Neural progenitor cell (in vitro differentiated cells): ENCODE measurements around the gene FRYL. TPM values are rescaled to one million over a fixed set of nuclear protein-coding genes. Genes with fewer than 3 reads are reported as not detected.
"Not testable (repeated sequence)": the region's sequence is repeated elsewhere in the genome, so short reads cannot be mapped to it uniquely, and the experiment has no call there.

Experiments used
- DNase-seq: peaks from one replicate; pipeline ENCODE4 v3.0.0-alpha.2; 2016; ENCODE audit warnings: low spot score
- H2AFZ ChIP-seq: fragments of 200-600 bp; sonication (generic); replicated peaks from 2 replicates; pipeline ENCODE4 v1.6.1; 2016; ENCODE audit warnings: antibody characterized with exemption
- H3F3A ChIP-seq: fragments of 200-600 bp; sonication (generic); 2 replicates; pipeline ENCODE4 v1.6.1; 2016; ENCODE audit warnings: antibody characterized with exemption, low read depth
- H3K27ac ChIP-seq: fragments of 200-600 bp; sonication (generic); 2 replicates; pipeline ENCODE4 v1.5.1; 2016; ENCODE audit warnings: mild to moderate bottlenecking
- H3K27me3 ChIP-seq: fragments of 200-600 bp; sonication (generic); 2 replicates; pipeline ENCODE4 v1.6.1; 2016; ENCODE audit warnings: mild to moderate bottlenecking, moderate library complexity
- H3K36me3 ChIP-seq: fragments of 200-600 bp; sonication (generic); 2 replicates; pipeline ENCODE4 v1.5.1; 2016
- H3K4me1 ChIP-seq: fragments of 200-600 bp; sonication (generic); 2 replicates; pipeline ENCODE4 v1.6.1; 2016; ENCODE audit warnings: mixed run types
- H3K4me2 ChIP-seq: fragments of 200-600 bp; sonication (generic); 2 replicates; pipeline ENCODE4 v1.6.1; 2016
- H3K4me3 ChIP-seq: fragments of 200-600 bp; sonication (generic); 2 replicates; pipeline ENCODE4 v1.5.1; 2016
- H3K79me2 ChIP-seq: fragments of 200-600 bp; sonication (generic); 2 replicates; pipeline ENCODE4 v1.6.1; 2016; ENCODE audit warnings: low read depth
- H3K9ac ChIP-seq: fragments of 200-600 bp; sonication (generic); 2 replicates; pipeline ENCODE4 v1.6.1; 2016
- H3K9me3 ChIP-seq: fragments of 200-600 bp; sonication (generic); 2 replicates; pipeline ENCODE4 v1.5.1; 2016; ENCODE audit warnings: low read depth
- H4K20me1 ChIP-seq: fragments of 200-600 bp; sonication (generic); 2 replicates; pipeline ENCODE4 v1.6.1; 2016; ENCODE audit warnings: low read depth
- H3K27ac Mint-ChIP-seq: 3 replicates; pipeline ENCODE4 v1.8.0; 2021; ENCODE audit warnings: mixed read lengths
- H3K27me3 Mint-ChIP-seq: 2 replicates; pipeline ENCODE4 v1.8.0; 2022; ENCODE audit warnings: low read depth, mild to moderate bottlenecking, inconsistent platforms, moderate library complexity, mixed read lengths; ENCODE audit not compliant: insufficient read depth
- H3K36me3 Mint-ChIP-seq: 3 replicates; pipeline ENCODE4 v1.8.0; 2021; ENCODE audit warnings: mixed read lengths
- H3K4me1 Mint-ChIP-seq: 3 replicates; pipeline ENCODE4 v1.8.0; 2021; ENCODE audit warnings: mixed read lengths
- H3K4me3 Mint-ChIP-seq: 3 replicates; pipeline ENCODE4 v1.8.0; 2021; ENCODE audit warnings: mild to moderate bottlenecking, moderate library complexity, mixed read lengths
- H3K9me3 Mint-ChIP-seq: 3 replicates; pipeline ENCODE4 v1.8.0; 2020; ENCODE audit warnings: mixed read lengths
- CTCF ChIP-seq: fragments of 200-600 bp; sonication (generic); IDR thresholded peaks from 2 replicates; pipeline ENCODE4 v1.5.1; 2017; ENCODE audit warnings: antibody characterized with exemption, mild to moderate bottlenecking
- EZH2 ChIP-seq: fragments of 200-600 bp; sonication (generic); IDR thresholded peaks from 2 replicates; pipeline ENCODE4 v1.6.1; 2017; ENCODE audit warnings: antibody characterized with exemption, mild to moderate bottlenecking, moderate library complexity
- EZH2phosphoT487 ChIP-seq: fragments of 200-600 bp; sonication (generic); IDR thresholded peaks from 2 replicates; pipeline ENCODE4 v1.6.1; 2017; ENCODE audit warnings: antibody characterized with exemption
- total RNA-seq: library from RNA; depleted of rRNA; stranded (reverse); fragments of >200 nt; gene quantifications from 2 replicates; pipeline ENCODE4 v1.2.3, GENCODE V29; 2015; ENCODE audit warnings: low replicate concordance

FRYL gene
- total RNA-seq, 1 donor from 2014 or later, result 70.5 TPM

GRCh38 chr4:48804584-48805301 is 24.7 kb upstream of the FRYL start:
- H3K27ac Mint-ChIP-seq, result no peak overlapping the region
- no peak for TF ChIP-seq CTCF
- no peak for TF ChIP-seq EZH2
- no peak for TF ChIP-seq EZH2phosphoT487
- H3K4me3 ChIP-seq, result no peak overlapping the region
- no peak overlapping the region for H3K27ac ChIP-seq
- no peak for DNase-seq
- H3K9me3 ChIP-seq, result no peaks in the 10 kb centered on the region
- no peak overlapping the region for H3K9ac ChIP-seq
- no peaks in the 10 kb centered on the region for H4K20me1 ChIP-seq
- H3K9me3 Mint-ChIP-seq, result peaks cover 6% of the 10 kb centered on the region
- H3K36me3 Mint-ChIP-seq, result no peaks in the 10 kb centered on the region
- H3K4me3 Mint-ChIP-seq, result no peak overlapping the region
- H3F3A ChIP-seq, result no peaks in the 10 kb centered on the region
- no peaks in the 10 kb centered on the region for H3K4me1 Mint-ChIP-seq
- H3K36me3 ChIP-seq, result no peaks in the 10 kb centered on the region
- H3K27me3 ChIP-seq, result no peaks in the 10 kb centered on the region
- no peaks in the 10 kb centered on the region for H3K4me1 ChIP-seq
- H2AFZ ChIP-seq, result peak overlapping the region; percentile 94
- H3K4me2 ChIP-seq, result no peak overlapping the region
- no peaks in the 10 kb centered on the region for H3K79me2 ChIP-seq
- no peaks in the 10 kb centered on the region for H3K27me3 Mint-ChIP-seq

- no peaks in the 10 kb centered on the region for H3K36me3 ChIP-seq
- H2AFZ ChIP-seq, result no peak overlapping the region
- no peaks in the 10 kb centered on the region for H3K4me1 ChIP-seq
- no peak overlapping the region for H3K27ac Mint-ChIP-seq
- TF ChIP-seq EZH2 (no peak), EZH2phosphoT487 (no peak), CTCF (no peak)
- H3K9ac ChIP-seq, result no peak overlapping the region
- no peaks in the 10 kb centered on the region for H4K20me1 ChIP-seq
- no peaks in the 10 kb centered on the region for H3K27me3 Mint-ChIP-seq
- H3K4me2 ChIP-seq, result no peak overlapping the region
- no peak overlapping the region for H3K4me3 ChIP-seq
- no peaks in the 10 kb centered on the region for H3K4me1 Mint-ChIP-seq
- H3K27me3 ChIP-seq, result no peaks in the 10 kb centered on the region
- H3K9me3 ChIP-seq, result no peaks in the 10 kb centered on the region
- H3K4me3 Mint-ChIP-seq, result no peak overlapping the region
- no peaks in the 10 kb centered on the region for H3K36me3 Mint-ChIP-seq
- no peak overlapping the region for H3K27ac ChIP-seq
- no peaks in the 10 kb centered on the region for H3K9me3 Mint-ChIP-seq
- H3K79me2 ChIP-seq, result no peaks in the 10 kb centered on the region
- DNase-seq, result no peak
- H3F3A ChIP-seq, result no peaks in the 10 kb centered on the region
These were observed 21.1 kb upstream of the FRYL start for GRCh38 chr4:48801016-48801715.

GRCh38 chr4:48800155-48800554 is 20.1 kb upstream of the FRYL start:
- H3K4me3 ChIP-seq, H2AFZ ChIP-seq, H3K4me1 Mint-ChIP-seq, H3K36me3 ChIP-seq, H3K4me3 Mint-ChIP-seq, DNase-seq, H3K36me3 Mint-ChIP-seq, H4K20me1 ChIP-seq, H3K4me1 ChIP-seq, H3K9me3 ChIP-seq, H3K27me3 Mint-ChIP-seq, H3K4me2 ChIP-seq, H3K27ac ChIP-seq, H3K9me3 Mint-ChIP-seq, H3K9ac ChIP-seq, H3K79me2 ChIP-seq, H3K27me3 ChIP-seq, H3K27ac Mint-ChIP-seq, H3F3A ChIP-seq: not testable (repeated sequence)

- Histone ChIP-seq H2AFZ (no peak overlapping the region), H3K9me3 (no peaks in the 10 kb centered on the region), H3K4me1 (no peaks in the 10 kb centered on the region), H3K4me3 (no peak overlapping the region), H3K79me2 (no peaks in the 10 kb centered on the region), H3K9ac (no peak overlapping the region), H3K36me3 (no peaks in the 10 kb centered on the region), H3F3A (no peaks in the 10 kb centered on the region), H3K4me2 (no peak overlapping the region), H4K20me1 (no peaks in the 10 kb centered on the region), H3K27me3 (no peaks in the 10 kb centered on the region), H3K27ac (no peak overlapping the region)
- no peak for TF ChIP-seq CTCF
- TF ChIP-seq EZH2phosphoT487, result no peak
- no peak for TF ChIP-seq EZH2
- Mint-ChIP-seq H3K27me3 (no peaks in the 10 kb centered on the region), H3K4me1 (no peaks in the 10 kb centered on the region), H3K9me3 (no peaks in the 10 kb centered on the region), H3K4me3 (no peak overlapping the region), H3K27ac (no peak overlapping the region), H3K36me3 (no peaks in the 10 kb centered on the region)
- no peak for DNase-seq
These were observed 19.1 kb upstream of the FRYL start for GRCh38 chr4:48799157-48799556.
